SW 1271 (cell line): Measurements from ENCODE around the gene MBD6.

Experiments
- DNase-seq, 2 experiments: peaks; one replicate each; lab custom pipeline; 2025; lab: John Stamatoyannopoulos, UW

Gene MBD6

GRCh38 chr12:57522011-57522886, at the start of gene MBD6:
Gene MBD6 (plus strand): TSS chr12:57522824. CDS start chr12:57524304, 1,480 bp downstream.
- peak; percentile 84 to 89 for DNase-seq

- no peak for DNase-seq
Observed at GRCh38 chr12:57473392-57473791, 49.2 kb upstream of the MBD6 start.

DNA sequence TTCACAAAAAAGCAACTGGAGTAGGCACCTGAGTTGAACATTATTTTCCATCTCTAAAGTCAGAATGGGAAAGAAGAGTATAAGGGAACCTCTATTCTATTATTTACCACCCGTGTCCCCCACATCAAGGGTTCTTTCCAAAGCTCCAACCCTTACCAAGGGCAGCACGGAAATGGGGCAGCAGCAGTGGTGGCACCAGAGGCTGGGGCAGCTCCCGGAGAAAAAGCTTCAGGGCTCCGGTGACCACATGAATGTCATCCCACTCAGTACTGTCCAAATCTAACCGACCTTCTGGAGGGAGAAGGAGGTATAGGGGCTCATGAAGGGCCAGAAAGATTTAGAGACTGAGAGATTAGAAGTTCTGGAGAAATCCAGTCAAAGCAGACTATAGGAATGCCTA, 48.7 kb upstream of the MBD6 start:
- DNase-seq: no peak

GRCh38 chr12:57474430-57474829, 48.2 kb upstream of the MBD6 start:
- DNase-seq: no peak

DNA sequence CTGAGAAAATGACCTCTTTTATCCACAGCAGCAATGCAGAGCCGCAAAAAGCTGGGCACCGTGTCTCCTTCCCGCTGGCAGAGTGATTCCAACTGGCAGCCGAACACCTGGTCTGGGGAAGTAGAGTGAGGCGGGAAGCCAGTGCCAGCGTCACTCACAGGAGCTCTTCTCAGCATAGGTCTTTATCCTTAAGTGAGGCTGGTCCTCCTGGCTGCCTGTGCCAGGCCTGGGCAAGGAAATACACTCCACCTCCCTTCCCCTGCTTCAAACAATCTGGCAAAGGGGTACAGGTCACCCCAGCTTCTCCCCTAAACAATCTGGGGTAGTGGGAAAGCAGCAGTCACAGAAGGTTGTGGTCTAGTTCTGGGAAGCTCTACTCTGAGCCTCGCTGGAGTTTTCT, 47.8 kb upstream of the MBD6 start:
- DNase-seq: no peak

DNA sequence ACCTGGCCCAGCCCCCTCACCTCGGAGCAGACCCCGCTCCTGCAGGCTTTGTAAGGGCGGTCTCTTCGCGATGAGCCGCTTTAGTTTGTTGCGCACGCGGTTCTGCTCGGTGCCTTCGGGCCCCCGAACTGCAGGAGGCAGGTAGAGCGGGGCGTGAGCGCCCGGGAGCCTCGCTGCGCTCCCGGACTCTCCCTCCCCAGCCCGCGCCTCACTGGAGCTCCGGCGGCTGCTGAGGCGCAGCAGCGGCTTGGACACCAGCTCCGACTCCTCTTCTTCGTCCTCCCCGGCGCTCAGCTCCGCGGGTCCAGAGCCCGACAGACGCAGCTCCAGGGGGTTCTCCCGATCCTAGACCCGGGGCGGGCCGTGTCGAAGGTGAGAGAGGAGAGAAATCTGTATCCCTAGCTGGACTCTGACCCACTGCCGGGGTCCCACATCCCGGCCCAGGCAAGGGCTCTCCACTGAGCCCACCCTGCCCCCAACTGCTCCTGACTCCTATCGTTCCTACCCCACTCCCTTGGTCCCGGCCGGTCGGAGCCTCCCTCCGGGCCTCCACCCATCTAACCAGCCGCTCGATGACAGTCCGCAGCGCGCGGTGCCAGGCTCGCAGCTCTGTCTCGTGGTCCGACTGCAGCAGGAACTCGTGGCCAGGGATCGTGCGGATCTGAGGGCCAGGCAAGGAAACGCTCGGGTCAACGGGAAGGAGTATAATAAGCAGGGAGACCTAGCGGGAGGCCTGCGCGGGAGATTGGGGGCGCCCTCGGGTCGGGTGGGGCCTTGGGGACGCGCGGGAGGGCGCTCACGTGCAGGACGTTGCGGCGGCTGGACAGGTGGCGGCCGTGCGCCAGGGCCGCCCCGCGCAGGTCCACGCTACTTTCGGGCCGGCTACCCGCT, 47.1 kb upstream of the MBD6 start:
- DNase-seq: no peak

DNA sequence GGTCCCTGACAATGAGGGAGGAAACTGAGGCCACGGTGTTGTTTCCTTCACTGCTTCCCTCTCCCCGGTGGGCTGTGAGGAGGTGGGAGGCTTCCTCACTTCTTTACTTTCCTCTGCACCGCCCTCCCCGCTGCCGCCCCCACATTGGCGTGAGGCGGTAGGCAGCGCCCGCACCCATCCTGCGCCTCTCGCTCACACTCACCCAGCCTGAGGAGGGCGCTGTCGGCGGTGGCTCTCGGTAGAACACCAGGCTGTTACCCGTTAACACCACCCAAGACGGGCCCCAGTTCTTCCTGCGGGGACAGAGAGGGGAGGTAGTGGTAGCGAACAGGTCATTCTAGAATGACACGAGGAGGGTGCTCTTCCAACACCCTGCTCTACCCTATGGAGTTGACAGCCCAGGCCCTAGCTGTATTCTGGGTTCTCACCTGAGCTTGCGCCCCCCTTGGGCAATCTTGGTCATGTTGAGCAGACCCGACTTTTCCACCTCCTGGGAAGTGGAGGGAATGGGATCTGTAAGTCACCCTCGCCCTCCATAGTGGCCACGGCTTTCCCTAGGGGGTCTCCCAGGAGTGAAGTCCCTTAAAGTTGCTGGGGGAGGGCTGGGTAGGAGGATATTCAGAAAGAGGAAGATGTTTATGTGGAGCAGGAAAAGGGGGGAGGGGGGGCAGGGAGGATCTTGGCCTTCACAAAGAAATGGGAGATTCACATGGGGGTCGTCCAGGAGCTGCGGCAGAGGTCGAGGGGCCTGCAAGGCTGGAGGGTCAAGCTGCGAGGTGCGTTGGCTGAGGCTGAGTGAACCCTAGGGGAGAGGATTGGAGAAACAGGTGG, 46.2 kb upstream of the MBD6 start:
- no peak for DNase-seq

DNA sequence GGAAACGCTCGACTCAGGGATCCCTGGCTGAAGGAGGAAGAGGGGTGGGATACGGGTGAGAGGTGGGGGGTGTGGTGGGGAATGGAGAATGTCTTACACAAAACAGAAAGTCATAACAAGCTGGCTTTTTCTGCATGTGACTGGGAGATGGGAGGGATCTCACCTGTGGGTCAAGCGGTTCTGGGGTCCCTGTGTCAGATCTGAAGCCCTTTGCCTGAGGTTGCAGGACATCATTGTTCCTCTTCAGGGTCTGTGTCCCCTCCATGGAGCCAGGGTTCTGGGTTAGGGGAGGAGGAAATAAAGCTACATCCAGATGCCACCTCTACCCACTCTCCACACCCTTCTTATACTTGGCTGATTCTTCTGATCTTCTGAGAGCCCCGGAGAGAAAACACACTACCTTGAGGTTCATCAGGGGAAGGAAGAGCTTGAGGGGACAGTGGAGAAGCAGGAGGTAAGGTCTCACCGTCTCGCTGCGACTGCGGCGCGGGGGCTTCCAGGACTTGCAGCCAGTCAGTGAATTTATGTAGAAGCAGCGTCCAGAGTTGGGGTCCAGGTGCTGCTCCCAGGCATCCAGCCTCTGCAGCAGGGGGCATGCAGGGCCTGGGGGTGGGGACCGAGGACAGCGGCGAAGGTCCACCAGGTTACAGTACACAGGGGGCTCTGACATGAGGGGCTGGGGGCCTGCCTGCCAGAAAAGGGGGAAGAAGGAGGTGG, 45.5 kb upstream of the MBD6 start:
- DNase-seq: no peak

DNA sequence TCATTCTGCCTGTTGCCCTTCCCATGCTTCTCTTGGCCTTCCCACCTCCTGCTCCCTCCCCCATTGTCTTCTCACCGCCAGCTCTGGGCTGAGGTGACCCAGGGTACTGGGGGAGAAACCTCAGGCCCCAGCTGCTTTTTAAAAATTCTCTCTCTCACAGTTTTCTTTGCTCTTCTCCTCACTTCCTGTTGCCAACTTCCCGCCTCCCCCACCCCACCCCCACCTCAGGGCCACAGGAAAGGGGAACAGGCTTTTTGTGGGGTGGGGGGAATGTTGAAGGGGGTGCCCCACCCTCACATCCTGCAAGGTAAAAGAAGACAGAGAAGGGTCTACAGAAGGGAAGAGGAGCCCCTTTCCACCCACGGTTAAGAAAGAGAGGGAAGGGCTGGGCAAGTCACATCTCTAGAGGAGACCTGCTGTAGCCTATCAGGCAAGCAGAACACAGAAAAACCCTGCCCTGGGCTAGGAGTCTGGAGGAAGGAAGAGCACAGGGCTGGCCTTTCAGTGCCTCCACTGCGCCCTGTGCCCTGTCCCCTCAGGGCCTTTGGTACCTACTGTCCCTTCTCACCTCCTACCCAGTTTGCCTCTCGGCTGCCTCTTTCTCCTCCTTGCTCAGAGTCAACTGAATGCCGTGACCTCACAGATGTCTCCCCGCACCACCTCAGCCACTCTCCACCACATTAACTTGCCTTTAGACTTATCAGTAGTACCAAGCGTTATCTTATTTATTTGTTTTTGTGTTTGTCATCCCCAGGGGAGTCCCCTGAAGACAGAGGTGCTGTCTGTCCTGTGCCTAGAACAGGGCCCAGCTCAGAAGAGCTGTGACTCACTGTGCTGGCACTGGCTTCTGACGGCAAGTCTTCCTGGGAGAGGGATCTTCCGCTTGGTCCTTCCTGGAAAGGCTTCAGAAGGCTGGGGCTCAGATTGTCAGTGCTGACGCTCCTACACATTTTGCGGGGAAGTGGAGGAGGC, 44.6 kb upstream of the MBD6 start:
- DNase-seq: no peak

- no peak for DNase-seq
Observed at GRCh38 chr12:57479043-57479375, 43.6 kb upstream of the MBD6 start.

DNA sequence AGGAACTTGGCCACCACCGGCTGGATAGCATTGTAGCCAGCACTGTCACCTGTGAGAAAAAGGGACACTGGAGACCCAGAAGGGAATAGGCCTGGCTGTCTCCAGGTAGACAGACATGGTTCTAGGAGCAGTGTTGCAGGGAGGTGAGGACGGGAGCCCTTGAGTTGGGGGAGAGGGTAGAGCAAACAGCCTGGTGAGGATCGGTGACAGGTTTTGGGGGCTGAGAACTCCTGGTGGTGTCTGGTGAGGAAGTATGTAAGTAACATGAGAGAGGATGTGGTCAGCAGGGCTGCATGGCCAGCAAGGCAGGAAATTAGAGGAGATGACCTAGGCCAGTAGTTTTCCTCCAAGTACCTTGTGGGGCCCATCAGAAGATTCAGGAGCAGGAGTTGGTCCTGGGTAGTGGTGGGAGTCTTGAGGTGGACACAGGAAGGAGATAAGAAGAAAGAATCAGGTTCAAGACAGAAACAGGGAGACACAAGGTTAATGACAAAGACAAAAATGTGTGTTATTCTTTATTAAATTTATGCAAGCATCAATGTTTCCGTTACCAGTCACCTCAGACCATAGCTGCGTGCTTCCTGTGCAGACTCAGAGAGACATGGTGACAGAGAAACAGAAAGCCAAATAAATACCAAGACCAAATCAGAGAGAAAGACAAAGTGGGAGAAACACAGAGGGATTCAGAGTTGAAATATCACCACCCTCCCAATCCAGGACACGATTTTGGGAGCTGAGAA, 43.1 kb upstream of the MBD6 start, which contains the start of gene ARHGAP9:
ARHGAP9 (minus strand) TSS at position 491 of the 740 bp plus-strand sequence; CDS start at position 31, 460 bp downstream.
- no peak for DNase-seq

DNA sequence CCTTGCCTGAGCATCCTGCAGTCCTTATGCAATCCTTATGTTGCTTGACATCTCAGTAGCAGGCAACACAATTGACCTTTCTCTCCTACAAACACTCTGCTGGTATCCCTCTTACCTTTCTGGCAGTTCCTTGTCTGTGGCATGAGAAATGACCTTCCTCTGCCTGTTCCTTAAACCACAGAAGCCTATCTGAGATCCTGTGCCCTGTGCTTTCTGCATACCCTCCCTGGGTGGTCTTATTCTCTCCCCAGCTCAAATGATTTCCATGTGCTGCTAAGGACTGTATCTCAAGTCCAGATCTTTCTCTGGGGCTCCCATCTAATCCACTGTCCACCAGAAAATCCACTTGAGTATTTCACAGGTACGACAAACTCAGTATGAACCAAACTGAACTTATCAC, 41.0 kb upstream of the MBD6 start:
- no peak for DNase-seq

- DNase-seq: no peak
Observed at GRCh38 chr12:57483466-57483865, 39.2 kb upstream of the MBD6 start.

DNA sequence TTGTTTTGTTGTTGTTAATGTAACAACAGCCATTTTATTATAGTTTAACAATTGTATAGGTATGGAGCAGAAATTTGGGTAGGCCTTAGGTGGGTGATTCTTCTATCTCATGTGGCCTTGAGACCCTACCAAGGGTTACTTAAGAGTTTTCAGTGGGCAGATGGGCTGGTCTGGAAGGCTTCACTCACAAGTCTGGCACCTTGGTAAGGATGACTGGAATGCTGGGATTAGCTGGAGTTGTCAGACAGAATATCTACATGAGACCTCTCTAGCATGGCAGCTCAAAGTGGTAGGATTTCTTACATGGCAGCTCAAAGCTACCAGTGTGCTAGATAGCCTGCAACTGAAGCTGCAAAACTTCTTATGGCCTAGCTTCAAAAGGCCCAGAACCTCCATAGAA, 36.9 kb upstream of the MBD6 start:
- DNase-seq: no peak

DNA sequence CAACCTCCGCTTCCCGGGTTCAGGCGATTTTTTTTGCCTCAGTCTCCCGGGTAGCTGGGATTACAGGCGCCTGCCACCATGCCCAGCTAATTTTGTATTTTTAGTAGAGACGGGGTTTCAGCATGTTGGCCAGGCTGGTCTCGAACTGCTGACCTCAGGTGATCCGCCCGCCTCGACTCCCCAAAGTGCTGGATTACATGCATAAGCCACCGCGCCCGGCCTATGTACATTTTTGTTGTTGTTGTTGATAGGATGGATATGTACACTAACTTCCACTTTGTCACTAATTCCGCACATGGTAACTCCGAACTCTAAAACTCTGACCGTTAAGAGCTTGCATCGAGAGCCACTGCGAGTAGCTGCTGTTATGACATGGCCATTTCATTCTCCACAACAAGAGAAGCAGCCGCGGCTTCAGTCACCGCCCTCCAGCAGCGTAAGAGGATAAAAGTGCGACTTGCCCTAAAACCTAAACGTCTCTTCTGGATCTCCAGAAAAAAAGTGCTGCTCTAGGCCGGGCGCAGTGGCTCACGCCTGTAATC, 35.5 kb upstream of the MBD6 start:
- DNase-seq: no peak

DNA sequence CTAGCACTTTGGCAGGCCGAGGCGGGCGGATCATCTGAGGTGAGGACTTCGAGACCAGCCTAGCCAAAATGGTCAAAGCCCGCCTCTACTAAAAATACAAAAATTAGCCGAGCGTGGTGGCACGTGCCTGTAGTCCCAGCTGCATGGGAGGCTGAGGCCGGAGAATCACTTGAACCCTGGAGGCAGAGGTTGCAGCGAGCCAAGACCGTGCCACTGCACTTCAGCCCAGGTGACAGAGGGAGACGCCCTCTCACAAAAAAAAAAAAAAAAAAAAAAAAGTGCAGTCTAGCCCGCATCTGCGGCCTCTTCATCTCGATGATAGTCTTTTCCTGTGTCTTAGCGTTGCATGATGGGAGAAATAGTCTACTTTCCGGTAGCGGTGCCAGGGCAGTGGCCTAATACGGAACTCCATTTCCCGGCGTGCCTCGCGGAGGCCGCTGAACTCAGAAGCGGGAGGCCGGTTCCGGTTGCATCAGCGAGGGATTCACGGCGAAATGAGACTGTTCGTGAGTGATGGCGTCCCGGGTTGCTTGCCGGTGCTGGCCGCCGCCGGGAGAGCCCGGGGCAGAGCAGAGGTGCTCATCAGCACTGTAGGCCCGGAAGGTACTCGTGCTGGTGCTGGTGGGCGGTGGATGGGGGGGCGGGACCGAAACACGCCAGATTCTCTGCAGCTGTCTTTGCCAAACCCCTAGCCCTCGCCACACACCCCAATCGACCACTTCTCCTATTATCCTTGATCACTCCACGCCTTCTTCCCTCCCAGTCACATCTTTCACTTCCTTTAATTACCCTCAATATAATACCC, 34.8 kb upstream of the MBD6 start, which contains the start of gene MARS1:
MARS1 (plus strand) TSS at position 472 of the 805 bp plus-strand sequence; CDS start at position 495, 23 bp downstream.
- DNase-seq: peak; percentile 94 to 98

DNA sequence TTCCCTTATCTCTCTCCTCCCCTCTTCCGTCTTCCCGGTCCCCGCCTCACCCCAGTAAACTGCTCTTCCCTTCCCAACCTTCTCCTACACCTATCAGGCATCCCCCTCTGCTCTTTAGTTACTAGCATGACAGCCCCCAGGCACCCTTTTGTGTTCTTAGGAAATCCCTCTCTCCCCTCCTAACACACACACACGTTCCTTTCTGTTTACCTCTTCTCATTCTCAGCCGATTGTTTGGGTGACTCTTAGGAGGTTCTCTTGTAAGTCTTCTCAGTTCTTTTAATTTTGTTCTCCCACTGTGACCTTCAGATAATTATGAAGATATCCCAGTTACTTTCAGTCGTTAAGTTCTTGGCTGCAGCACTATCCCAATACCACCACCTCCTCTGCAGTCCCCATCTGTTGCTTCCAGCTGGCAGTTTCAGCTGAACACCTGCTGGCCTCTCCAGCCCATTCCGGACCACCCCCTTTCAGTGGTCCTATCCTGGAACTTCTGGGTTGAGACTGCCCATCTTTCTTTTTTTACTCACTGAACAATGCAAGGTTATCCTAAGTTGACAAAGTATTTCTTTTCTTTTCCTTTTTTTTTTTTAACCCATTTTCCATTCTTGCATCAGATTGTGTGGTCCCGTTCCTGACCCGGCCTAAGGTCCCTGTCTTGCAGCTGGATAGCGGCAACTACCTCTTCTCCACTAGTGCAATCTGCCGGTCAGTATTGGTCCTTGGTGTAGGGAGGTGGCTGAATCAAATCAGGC, 34.0 kb upstream of the MBD6 start:
- no peak for DNase-seq
